Measurements from ENCODE around the gene TLNRD1. TPM values are rescaled to one million over a fixed set of nuclear protein-coding genes. Genes with fewer than 3 reads are reported as not detected.

Gene TLNRD1
- total RNA-seq, 4 donors from 2014 or later, result 39.0 to 59.4 (median 41.8) TPM

DNA sequence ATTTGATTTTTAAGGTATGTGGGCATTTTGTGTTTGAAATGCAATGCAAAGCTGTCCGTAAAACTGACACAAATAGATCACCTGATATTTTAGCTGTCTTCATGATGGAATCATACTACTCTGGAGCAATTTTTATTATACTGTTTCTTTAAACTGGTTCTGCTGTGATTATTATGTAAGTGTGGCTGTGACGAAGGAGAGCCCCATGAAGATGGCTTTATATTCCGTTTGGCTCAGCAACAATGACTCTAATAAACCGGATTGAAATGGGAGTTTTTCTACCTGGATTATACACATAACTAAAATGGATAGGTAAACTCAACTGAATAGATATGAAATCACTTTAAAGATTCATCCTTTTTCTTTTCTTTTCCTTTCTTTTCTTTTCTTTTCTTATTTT, 9.4 kb downstream of the TLNRD1 start:
- ATAC-seq (ENCODE audit: low FRiP score) (no peak), DNase-seq (ENCODE audit: low spot score) (no peak)
- TF ChIP-seq, protein P1, sequence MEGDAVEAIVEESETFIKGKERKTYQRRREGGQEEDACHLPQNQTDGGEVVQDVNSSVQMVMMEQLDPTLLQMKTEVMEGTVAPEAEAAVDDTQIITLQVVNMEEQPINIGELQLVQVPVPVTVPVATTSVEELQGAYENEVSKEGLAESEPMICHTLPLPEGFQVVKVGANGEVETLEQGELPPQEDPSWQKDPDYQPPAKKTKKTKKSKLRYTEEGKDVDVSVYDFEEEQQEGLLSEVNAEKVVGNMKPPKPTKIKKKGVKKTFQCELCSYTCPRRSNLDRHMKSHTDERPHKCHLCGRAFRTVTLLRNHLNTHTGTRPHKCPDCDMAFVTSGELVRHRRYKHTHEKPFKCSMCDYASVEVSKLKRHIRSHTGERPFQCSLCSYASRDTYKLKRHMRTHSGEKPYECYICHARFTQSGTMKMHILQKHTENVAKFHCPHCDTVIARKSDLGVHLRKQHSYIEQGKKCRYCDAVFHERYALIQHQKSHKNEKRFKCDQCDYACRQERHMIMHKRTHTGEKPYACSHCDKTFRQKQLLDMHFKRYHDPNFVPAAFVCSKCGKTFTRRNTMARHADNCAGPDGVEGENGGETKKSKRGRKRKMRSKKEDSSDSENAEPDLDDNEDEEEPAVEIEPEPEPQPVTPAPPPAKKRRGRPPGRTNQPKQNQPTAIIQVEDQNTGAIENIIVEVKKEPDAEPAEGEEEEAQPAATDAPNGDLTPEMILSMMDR (IDR thresholded peaks at IDR 0.05), result no peak

DNA sequence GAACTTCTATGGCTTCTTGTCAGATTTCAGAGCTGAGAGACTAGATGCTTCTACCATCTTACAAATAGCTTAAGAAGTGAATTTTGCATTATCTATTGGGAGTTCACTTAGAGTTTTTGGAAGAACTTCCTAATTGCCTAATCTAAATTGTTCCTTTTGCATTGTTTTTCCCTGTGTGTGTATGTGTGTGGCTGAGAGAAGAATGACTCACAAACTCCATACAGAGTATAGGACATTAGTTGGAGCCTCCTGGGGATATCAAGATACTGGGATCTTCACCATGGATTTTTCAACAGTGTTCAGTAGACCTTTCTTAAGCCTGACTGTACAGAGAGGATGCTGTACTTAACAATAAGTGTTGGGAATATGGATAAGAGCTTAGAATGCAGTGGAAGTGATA, 10.9 kb downstream of the TLNRD1 start:
- TF ChIP-seq, protein P1 (IDR thresholded peaks at IDR 0.05), result no peak
- ATAC-seq (ENCODE audit: low FRiP score) (no peak), DNase-seq (ENCODE audit: low spot score) (no peak)

DNA sequence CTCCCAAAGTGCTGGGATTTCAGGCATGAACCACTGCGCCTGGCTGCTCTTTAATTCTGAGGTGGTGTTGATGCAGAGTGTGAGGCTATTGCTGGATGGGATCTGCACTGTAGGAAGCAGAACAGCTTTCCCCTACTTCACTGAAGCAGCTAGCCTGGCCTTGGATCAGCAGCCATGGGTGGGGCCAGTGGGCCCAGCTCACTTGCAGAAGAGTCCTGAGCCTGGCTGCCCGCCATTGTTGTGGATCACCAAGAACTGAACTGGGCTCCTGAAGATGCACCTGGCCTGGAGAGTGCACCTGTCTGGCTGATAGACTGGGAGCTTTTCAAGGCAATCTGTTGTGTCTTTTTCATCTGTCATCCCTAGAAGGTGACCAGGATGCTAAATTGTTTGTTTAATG, 11.9 kb downstream of the TLNRD1 start:
- DNase-seq (ENCODE audit: low spot score) (no peak), ATAC-seq (ENCODE audit: low FRiP score) (no peak)
- TF ChIP-seq, protein P1 (IDR thresholded peaks at IDR 0.05), result no peak

DNA sequence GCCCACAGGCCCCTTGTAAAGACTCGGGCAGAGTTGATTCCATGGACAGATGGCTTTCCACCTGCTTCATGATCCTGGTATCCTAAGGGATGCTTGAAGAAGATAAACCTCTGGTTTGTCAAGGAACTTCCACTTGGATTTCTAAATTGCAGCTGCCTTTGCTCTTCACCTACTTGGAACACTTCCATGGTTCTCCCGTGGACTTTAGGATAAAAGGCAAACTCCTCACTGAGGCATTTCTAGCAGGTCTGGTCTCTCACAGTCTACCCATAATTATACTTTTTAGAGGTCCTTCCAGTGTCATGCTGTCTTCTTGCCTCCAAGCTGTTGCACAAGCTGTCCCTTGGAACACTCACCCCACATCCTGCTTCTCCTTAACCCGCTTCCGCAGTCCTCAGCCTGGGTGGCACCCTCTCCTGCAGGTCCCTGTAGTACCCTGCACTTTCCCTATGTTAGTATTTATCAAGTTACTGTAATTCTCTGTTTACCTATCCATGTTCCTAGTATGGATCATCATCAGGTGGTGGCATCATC, 12.7 kb downstream of the TLNRD1 start:
- TF ChIP-seq, protein P1 (IDR thresholded peaks at IDR 0.05), result no peak
- ATAC-seq (ENCODE audit: low FRiP score) (no peak), DNase-seq (ENCODE audit: low spot score) (no peak)

DNA sequence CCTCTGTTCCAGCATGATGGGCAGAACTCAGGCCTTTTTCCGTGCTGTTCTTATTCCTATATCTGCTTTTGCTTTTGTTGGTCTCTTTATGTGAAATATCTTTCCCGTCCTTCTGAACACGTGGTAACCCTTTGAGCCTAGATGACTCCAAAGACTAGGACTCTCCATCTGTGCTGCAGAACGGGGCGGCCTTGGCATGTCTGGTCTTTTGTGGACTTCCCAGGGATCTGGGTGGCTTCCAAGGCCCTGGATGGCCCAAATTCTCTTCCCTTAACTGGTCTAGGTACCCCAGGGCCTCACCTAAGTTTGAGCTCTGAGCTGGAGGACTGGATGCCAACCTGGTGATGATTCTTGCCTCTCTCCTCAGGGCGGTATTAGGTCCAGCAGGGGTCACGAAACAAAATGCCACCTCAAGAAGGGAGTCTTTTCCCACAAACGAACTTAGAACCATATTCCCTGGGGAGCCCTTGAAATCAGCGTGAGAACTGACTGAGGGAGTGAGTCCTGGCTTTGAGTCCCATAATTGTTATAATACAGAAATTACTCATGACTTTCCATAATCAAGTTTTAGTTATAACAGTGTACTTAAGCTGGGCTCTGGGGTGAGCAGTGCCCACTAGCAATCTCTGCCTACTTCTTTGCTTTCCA, 13.8 kb downstream of the TLNRD1 start:
- TF ChIP-seq, protein P1 (IDR thresholded peaks at IDR 0.05), result no peak
- ATAC-seq (ENCODE audit: low FRiP score) (no peak), DNase-seq (ENCODE audit: low spot score) (no peak)

DNA sequence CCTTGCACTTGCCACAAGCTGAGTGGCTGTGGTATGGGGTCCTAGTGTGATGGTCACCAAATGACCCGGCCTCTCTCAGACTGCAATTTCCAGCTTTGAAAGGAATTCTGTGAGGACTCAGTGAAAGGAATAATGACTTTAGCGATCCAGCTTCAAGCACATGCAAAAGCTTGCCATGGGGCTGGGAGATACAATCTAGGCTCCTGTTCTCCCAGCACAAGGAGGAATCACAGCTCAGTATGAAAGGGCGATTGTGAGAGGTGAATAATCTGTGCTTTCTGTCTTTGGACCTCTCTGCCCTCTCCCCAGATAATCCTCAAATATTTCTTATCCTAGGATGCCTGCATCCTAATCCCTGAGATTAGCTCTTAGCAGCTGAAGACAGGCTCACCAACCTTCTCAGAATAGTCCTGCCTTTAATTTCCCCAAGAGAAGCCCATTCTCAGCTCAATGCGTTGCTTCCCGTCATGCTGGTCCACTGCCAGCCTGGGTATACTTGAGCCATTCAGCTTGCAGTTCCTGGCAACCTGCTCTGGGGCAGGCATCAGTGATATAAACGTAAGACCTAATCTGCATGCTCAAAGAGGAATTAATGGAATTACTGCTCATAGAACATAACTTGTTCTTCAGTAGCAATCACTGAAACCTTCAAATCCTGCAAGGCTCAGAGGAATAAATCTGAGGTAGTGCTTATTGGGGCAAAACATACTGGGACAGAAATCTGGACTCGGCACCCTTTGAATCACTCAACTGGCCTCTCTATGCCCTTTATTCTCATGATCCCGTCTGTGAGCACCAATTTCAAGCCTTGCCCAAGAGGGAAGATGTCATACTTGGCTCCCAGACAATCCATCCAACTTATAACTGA, 15.1 kb downstream of the TLNRD1 start:
- TF ChIP-seq, protein P1 (IDR thresholded peaks at IDR 0.05), result no peak
- ATAC-seq (ENCODE audit: low FRiP score) (peak; percentile 59), DNase-seq (ENCODE audit: low spot score) (no peak)
